Measurements from ENCODE around the gene GATB. TPM values are rescaled to one million over a fixed set of nuclear protein-coding genes. Genes with fewer than 3 reads are reported as not detected.

GATB gene
- total RNA-seq, 4 donors from 2014 or later: 13.4 to 42.2 (median 24.8) TPM

DNA sequence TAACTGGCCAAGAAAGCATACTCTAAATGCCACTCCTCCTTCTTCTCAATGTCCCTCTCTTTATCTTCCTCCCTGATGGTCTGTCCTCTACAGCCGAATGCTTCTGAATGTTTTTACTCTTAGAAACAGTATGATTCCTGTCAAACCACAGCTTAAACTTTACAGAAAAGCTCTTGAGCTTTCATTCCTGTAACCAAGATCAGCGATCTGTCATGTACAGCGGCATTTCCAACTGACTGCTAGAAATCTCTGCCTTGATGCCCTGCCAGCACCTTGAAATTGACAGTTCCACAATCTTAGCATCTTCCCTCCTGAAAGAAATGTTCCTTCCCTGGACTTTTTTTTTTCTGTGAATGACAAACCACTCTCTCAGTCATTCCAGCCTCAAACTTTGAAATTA, 11.5 kb upstream of the GATB start:
- TF ChIP-seq, protein P1, sequence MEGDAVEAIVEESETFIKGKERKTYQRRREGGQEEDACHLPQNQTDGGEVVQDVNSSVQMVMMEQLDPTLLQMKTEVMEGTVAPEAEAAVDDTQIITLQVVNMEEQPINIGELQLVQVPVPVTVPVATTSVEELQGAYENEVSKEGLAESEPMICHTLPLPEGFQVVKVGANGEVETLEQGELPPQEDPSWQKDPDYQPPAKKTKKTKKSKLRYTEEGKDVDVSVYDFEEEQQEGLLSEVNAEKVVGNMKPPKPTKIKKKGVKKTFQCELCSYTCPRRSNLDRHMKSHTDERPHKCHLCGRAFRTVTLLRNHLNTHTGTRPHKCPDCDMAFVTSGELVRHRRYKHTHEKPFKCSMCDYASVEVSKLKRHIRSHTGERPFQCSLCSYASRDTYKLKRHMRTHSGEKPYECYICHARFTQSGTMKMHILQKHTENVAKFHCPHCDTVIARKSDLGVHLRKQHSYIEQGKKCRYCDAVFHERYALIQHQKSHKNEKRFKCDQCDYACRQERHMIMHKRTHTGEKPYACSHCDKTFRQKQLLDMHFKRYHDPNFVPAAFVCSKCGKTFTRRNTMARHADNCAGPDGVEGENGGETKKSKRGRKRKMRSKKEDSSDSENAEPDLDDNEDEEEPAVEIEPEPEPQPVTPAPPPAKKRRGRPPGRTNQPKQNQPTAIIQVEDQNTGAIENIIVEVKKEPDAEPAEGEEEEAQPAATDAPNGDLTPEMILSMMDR (IDR thresholded peaks at IDR 0.05; ENCODE audit: low read depth): no peak

DNA sequence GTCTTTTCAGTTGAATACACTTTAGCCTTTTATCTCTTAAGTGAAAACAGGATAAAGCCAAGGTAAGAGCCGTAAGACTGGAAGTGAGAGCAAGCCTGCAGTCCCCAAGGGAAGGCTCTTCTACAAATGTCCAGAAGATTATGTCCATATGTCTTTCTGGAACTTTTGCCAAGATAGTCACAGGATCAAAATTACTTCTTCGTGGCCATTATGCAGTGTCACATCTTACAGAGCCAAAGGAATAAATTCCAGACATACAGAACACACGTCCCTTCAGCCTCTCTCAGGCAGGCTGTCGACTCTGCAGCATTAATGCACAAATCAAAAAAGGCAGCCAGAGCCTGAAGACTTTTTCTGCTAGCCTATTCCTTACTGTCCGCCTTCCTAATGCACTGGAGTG, 10.9 kb upstream of the GATB start:
- TF ChIP-seq, protein P1 (IDR thresholded peaks at IDR 0.05; ENCODE audit: low read depth): no peak

DNA sequence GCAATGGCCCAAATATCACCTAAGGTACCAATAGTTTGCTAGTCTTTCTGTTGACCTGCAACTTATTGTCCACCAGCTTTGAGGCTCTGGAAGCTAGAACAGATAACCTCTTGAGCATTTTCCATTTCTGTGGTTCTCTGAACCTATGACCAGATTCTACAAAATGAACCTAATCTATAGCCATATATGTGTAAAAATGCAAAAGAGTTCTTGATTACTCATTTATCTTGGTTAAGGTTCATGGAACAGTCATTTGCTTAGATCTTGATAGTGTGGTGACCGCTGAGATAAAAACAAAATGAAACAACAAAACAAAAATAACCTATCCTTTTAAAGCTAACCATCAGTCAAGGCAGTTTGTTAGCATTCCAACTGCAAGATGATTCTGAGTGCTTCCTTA, 9.3 kb upstream of the GATB start:
- TF ChIP-seq, protein P1 (IDR thresholded peaks at IDR 0.05; ENCODE audit: low read depth): no peak

DNA sequence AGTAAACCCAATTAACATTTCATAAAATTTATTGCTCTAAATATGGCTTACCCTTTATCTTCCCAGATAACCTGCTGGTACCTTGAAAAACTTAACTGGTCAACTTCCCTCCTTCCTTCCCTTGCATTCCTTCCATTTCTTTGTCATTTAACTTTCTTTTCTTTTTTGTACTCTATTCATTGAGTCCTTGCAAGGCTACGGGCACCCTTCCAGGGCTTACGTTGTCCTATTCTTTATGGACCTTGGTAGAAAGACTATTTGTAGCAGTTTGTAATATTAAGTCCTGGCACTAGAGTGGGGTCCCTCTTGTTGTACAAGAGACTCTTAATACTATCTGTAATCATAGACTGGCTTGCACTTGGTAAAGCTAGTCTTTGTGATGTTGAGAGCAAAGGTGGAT, 8.0 kb upstream of the GATB start:
- TF ChIP-seq, protein P1 (IDR thresholded peaks at IDR 0.05; ENCODE audit: low read depth): no peak

DNA sequence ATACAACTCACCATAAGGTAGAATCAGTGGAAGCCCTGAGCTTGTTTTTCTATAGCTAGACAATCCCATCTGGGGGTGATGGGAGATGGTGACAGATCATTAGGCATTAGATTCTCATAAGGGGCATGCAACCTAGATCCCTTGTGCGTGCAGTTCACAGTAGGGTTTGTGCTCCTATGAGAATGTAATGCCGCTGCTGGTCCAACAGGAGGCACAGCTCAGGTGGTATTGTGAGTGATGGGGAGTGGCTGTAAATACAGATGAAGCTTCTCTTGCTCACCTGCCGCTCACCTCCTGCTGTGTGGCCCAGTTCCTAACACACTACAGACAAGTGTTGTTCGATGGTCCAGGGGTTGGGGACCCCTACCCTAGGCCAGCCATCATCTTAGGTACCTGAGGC, 5.9 kb upstream of the GATB start:
- TF ChIP-seq, protein P1 (IDR thresholded peaks at IDR 0.05; ENCODE audit: low read depth): no peak

DNA sequence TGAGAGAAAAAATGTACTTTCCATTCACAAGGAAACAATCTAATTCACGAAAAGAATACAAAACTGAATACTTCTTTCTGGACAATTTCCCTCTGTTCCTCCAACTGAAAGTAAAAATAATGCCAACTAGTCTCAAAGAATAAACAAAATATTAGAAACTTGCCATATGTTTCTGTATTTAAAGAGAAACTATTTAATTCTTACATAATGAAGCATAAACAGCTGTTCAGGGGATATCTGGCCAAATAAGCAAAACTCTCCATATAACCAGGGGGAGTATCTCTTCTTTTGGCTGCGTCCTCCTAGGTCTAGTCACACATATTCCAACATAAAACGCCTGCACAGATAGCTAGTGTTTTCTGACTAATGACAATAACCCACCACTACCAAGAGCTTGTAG, 805 bp downstream of the GATB start:
- TF ChIP-seq, protein P1 (IDR thresholded peaks at IDR 0.05; ENCODE audit: low read depth): no peak

DNA sequence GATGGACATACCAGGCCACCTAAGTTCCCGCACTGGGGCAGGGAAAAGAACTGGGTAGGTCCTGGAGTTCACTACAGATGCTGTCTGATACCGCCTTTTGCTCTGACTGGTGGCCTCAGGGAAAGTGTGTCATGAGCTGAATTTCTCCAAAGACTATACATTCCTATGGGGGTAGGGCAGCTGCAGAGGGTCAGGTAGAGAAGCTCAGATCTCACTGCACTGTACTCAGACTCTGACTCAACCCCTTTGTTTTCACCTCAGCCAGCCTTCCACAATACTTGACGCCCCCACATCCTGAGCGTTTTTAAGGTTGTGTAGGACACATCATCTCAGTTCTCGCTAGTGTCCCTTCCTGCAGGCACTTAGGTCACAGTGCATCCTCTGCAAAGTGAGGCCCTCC, 7.8 kb downstream of the GATB start:
- TF ChIP-seq, protein P1 (IDR thresholded peaks at IDR 0.05; ENCODE audit: low read depth): no peak

Data from subcutaneous adipose tissue (tissue), 4 donors.